IMR-90 (cell line): ENCODE data around the gene CACNA2D3. TPM values are rescaled to one million over a fixed set of nuclear protein-coding genes. Genes with fewer than 3 reads are reported as not detected.

ENCODE experiments used
- ATAC-seq: fragments of 200-7000 bp; cut with Tn5 transposase; 2 replicates; pipeline ENCODE4 v1.9.1; 2020; ENCODE audit warnings: low read depth, mild to moderate bottlenecking, moderate library complexity
- BruUV-seq: library from RNA; stranded (reverse); fragments of 400-500 nt; replicated peaks from 2 replicates; lab custom pipeline; 2021; lab: Mats Ljungman, UMichigan
- CTCF ChIA-PET: fragments of 300-600 bp; formaldehyde crosslinking; extraction: SDS; loops from one replicate; lab custom pipeline; 2021; ENCODE audit warnings: antibody characterized with exemption; lab: Yijun Ruan, JAX
- POLR2A ChIA-PET: fragments of 300-600 bp; sonication (Branson Sonifier 250); formaldehyde crosslinking; loops from one replicate; lab custom pipeline; 2022; ENCODE audit warnings: antibody characterized with exemption; ENCODE audit not compliant: unreplicated experiment; lab: Charles Lee
- DNase-seq: peaks from one replicate; pipeline ENCODE4 v3.0.0; 2013
- H2AFZ ChIP-seq: replicated peaks from 2 replicates; pipeline ENCODE3; 2013; ENCODE audit warnings: low read length, mild to moderate bottlenecking; ENCODE audit not compliant: poor library complexity
- H2AK5ac ChIP-seq: 2 replicates; pipeline ENCODE4 v1.6.1; 2013; ENCODE audit warnings: low read depth, low read length, inconsistent platforms
- H2AK9ac ChIP-seq: replicated peaks from 2 replicates; pipeline ENCODE3; 2013; ENCODE audit warnings: mild to moderate bottlenecking, low read depth, low read length, moderate library complexity; ENCODE audit not compliant: poor library complexity
- H2BK120ac ChIP-seq: 2 replicates; pipeline ENCODE4 v1.6.1; 2013; ENCODE audit warnings: low read depth, low read length, inconsistent platforms
- H2BK15ac ChIP-seq: 3 replicates; pipeline ENCODE4 v1.6.1; 2013; ENCODE audit warnings: low read depth, low read length, inconsistent platforms
- H2BK20ac ChIP-seq: 2 replicates; pipeline ENCODE4 v1.6.1; 2013; ENCODE audit warnings: low read depth, mild to moderate bottlenecking, inconsistent platforms, low read length, moderate library complexity
- H2BK5ac ChIP-seq: 2 replicates; pipeline ENCODE4 v1.6.1; 2013; ENCODE audit warnings: mild to moderate bottlenecking, low read depth, low read length, inconsistent platforms; ENCODE audit not compliant: poor library complexity, severe bottlenecking
- H3K14ac ChIP-seq: replicated peaks from 2 replicates; pipeline ENCODE4 v1.6.1; 2013; ENCODE audit warnings: low read depth, low read length, inconsistent platforms
- H3K18ac ChIP-seq: 2 replicates; pipeline ENCODE4 v1.6.1; 2013; ENCODE audit warnings: low read depth, low read length, control low read depth
- H3K23ac ChIP-seq: 2 replicates; pipeline ENCODE4 v1.6.1; 2013; ENCODE audit warnings: low read depth, low read length, inconsistent platforms
- H3K27ac ChIP-seq: 2 replicates; pipeline ENCODE4 v1.5.1; 2013; ENCODE audit warnings: mild to moderate bottlenecking, control low read depth, low read length; ENCODE audit not compliant: insufficient read depth
- H3K27me3 ChIP-seq: 2 replicates; pipeline ENCODE4 v1.6.1; 2013; ENCODE audit warnings: low read length; ENCODE audit not compliant: control insufficient read depth, insufficient read depth
- H3K36me3 ChIP-seq: 2 replicates; pipeline ENCODE4 v1.6.1; 2013; ENCODE audit warnings: low read length, mixed read lengths; ENCODE audit not compliant: control insufficient read depth, insufficient read depth
- H3K4ac ChIP-seq: 2 replicates; pipeline ENCODE4 v1.6.1; 2013; ENCODE audit warnings: low read depth, low read length, inconsistent platforms
- H3K4me1 ChIP-seq: 2 replicates; pipeline ENCODE4 v1.6.1; 2013; ENCODE audit warnings: low read length, mixed read lengths; ENCODE audit not compliant: control insufficient read depth, insufficient read depth
- H3K4me2 ChIP-seq: 2 replicates; pipeline ENCODE4 v1.6.1; 2013; ENCODE audit warnings: low read depth, mild to moderate bottlenecking, control low read depth, low read length, moderate library complexity
- H3K4me3 ChIP-seq: 2 replicates; pipeline ENCODE4 v1.5.1; 2013; ENCODE audit warnings: low read depth, mild to moderate bottlenecking, control low read depth, low read length, moderate library complexity; ENCODE audit not compliant: insufficient read depth
- H3K56ac ChIP-seq: 2 replicates; pipeline ENCODE4 v1.6.1; 2013; ENCODE audit warnings: low read length, inconsistent platforms; ENCODE audit not compliant: insufficient read depth; ENCODE audit errors: extremely low read depth
- H3K79me1 ChIP-seq, 2 experiments: 2 replicates each; pipeline ENCODE4 v1.6.1; 2013; ENCODE audit warnings: low read length in 2 of 2, inconsistent platforms in 1 of 2, low read depth in 1 of 2
- H3K9ac ChIP-seq: 2 replicates; pipeline ENCODE4 v1.6.1; 2013; ENCODE audit warnings: low read depth, low read length, control low read depth
- H3K9me1 ChIP-seq: 2 replicates; pipeline ENCODE4 v1.6.1; 2013; ENCODE audit warnings: low read length, inconsistent platforms; ENCODE audit not compliant: insufficient read depth
- H3K9me3 ChIP-seq: 2 replicates; pipeline ENCODE4 v1.6.1; 2013; ENCODE audit warnings: low read length; ENCODE audit not compliant: control insufficient read depth, insufficient read depth
- H4K20me1 ChIP-seq: 2 replicates; pipeline ENCODE4 v1.6.1; 2013; ENCODE audit warnings: low read length, inconsistent platforms; ENCODE audit not compliant: insufficient read depth
- H4K5ac ChIP-seq: 2 replicates; pipeline ENCODE4 v1.6.1; 2013; ENCODE audit warnings: mild to moderate bottlenecking, low read depth, low read length, control low read depth
- H4K8ac ChIP-seq, 2 experiments: 2 replicates each; pipeline ENCODE4 v1.6.1; 2013; ENCODE audit warnings: low read depth in 2 of 2, low read length in 2 of 2, control low read depth in 1 of 2, inconsistent platforms in 1 of 2
- H4K91ac ChIP-seq: 2 replicates; pipeline ENCODE4 v1.6.1; 2013; ENCODE audit warnings: low read depth, low read length, inconsistent platforms; ENCODE audit not compliant: insufficient read depth
- CHD1 ChIP-seq: IDR thresholded peaks from 2 replicates; pipeline ENCODE4 v1.6.1; 2012; ENCODE audit warnings: low read depth, low read length, improper control_type of control experiment
- CTCF ChIP-seq: conservative IDR thresholded peaks from 2 replicates; pipeline ENCODE4 v1.5.1; 2012; ENCODE audit warnings: mild to moderate bottlenecking, low read depth, low read length, improper control_type of control experiment
- ELK1 ChIP-seq: fragments of 150-350 bp; IDR thresholded peaks from 2 replicates; pipeline ENCODE4 v1.6.1; 2016; ENCODE audit warnings: low read depth, mild to moderate bottlenecking, low read length, moderate library complexity, borderline replicate concordance
- FOS ChIP-seq: fragments of 150-350 bp; IDR thresholded peaks from 2 replicates; pipeline ENCODE4 v1.6.1; 2016; ENCODE audit warnings: low read depth, low read length
- MAFK ChIP-seq: IDR thresholded peaks from 2 replicates; pipeline ENCODE4 v1.6.1; 2012; ENCODE audit warnings: low read depth, low read length, improper control_type of control experiment
- MAZ ChIP-seq: IDR thresholded peaks from 2 replicates; pipeline ENCODE4 v1.6.1; 2012; ENCODE audit warnings: low read depth, mild to moderate bottlenecking, low read length, improper control_type of control experiment, moderate library complexity, borderline replicate concordance
- MXI1 ChIP-seq: IDR thresholded peaks from 2 replicates; pipeline ENCODE4 v1.6.1; 2012; ENCODE audit warnings: low read depth, mild to moderate bottlenecking, low read length, moderate library complexity, borderline replicate concordance
- RAD21 ChIP-seq: IDR thresholded peaks from 2 replicates; pipeline ENCODE4 v1.6.1; 2012; ENCODE audit warnings: low read length, improper control_type of control experiment
- WGBS, 2 experiments: methylation state at CpG; one replicate each; pipeline versions ENCODE4 v1.1.5 to v1.1.7; 2013; ENCODE audit warnings: missing lambda C conversion rate in 2 of 2; ENCODE audit not compliant: insufficient read length in 1 of 2; ENCODE audit errors: extremely low coverage in 2 of 2; 5-methylcytosine and 5-hydroxymethylcytosine counted together
- dilution Hi-C: fragments of 300-500 bp; cut with HindIII; formaldehyde crosslinking; loops from one replicate; pipeline ENCODE4 v1.14.3; 2018; ENCODE audit warnings: low sequenced_read_pairs; ENCODE audit not compliant: unreplicated experiment
- in situ Hi-C: fragments of 300-500 bp; cut with MboI; formaldehyde crosslinking; loops from 3 replicates; pipeline ENCODE4 v1.14.3; 2019; ENCODE audit warnings: low sequenced_read_pairs, inconsistent platforms, mixed read lengths
- intact Hi-C: fragments of 100-400 bp; cut with micrococcal nuclease; formaldehyde crosslinking; loops from 2 replicates; pipeline ENCODE4 v1.10.0; 2022
- polyA plus RNA-seq, 3 experiments: library from polyadenylated mRNA; depleted of rRNA; stranded (reverse); fragments of >200 nt; gene quantifications; 2 replicates each; pipeline ENCODE4 v1.2.3, GENCODE V29; 2012; ENCODE audit warnings: low replicate concordance in 1 of 3
- total RNA-seq: library from RNA; depleted of rRNA; stranded (reverse); fragments of >200 nt; gene quantifications from 2 replicates; pipeline ENCODE4 v1.2.3, GENCODE V29; 2012

The CACNA2D3 gene
- total and polyA plus RNA-seq, 2 of the 4 experiments (the other 2 are of a cell fraction), result 0.36 to 0.41 TPM

- H4K20me1 ChIP-seq, result no peaks in the 10 kb centered on the region
- no peak overlapping the region for H3K4me2 ChIP-seq
- H2AFZ ChIP-seq, result no peak overlapping the region
- ChIA-PET POLR2A (no interaction called here), CTCF (no interaction called here)
- H3K36me3 ChIP-seq, result no peaks in the 10 kb centered on the region
- no peak overlapping the region for H3K14ac ChIP-seq
- H2BK20ac ChIP-seq, result no peak overlapping the region
- no peaks in the 10 kb centered on the region for H3K9me1 ChIP-seq
- H2BK15ac ChIP-seq, result no peak overlapping the region
- no peak overlapping the region for H3K27ac ChIP-seq
- H3K4ac ChIP-seq, result no peak overlapping the region
- no peaks in the 10 kb centered on the region for H3K79me1 ChIP-seq
- intact Hi-C loops (no loop called here), dilution Hi-C loops (no loop called here), in situ Hi-C loops (no loop called here)
- H3K4me3 ChIP-seq, result no peak overlapping the region
- no peak overlapping the region for H2BK5ac ChIP-seq
- H3K9me3 ChIP-seq, result peaks cover 10% of the 10 kb centered on the region
- no peak overlapping the region for H3K23ac ChIP-seq
- no peak overlapping the region for H4K91ac ChIP-seq
- no peaks in the 10 kb centered on the region for H3K27me3 ChIP-seq
- H3K56ac ChIP-seq, result no peak overlapping the region
- DNase-seq (no peak), ATAC-seq (no peak)
- H4K5ac ChIP-seq, result no peak overlapping the region
- H3K4me1 ChIP-seq, result no peaks in the 10 kb centered on the region
- no peak overlapping the region for H4K8ac ChIP-seq
- H2AK9ac ChIP-seq, result no peak overlapping the region
- no TSS peak for BruUV-seq
- H2BK120ac ChIP-seq, result no peak overlapping the region
- no peak overlapping the region for H3K9ac ChIP-seq
- H3K18ac ChIP-seq, result no peak overlapping the region
- WGBS, 2 experiments, result 100% methylated on average over 2 of the region's 5 CpGs; no CpG with 5 or more reads in 1 of the 2 experiments
- TF ChIP-seq MAZ (no peak), FOS (no peak), CTCF (no peak), ELK1 (no peak), RAD21 (no peak), CHD1 (no peak), MXI1 (no peak), MAFK (no peak)
- no peak overlapping the region for H2AK5ac ChIP-seq
These were observed 95.5 kb downstream of the CACNA2D3 start for GRCh38 chr3:54217828-54218227.
